GM19395 (cell line): ENCODE data around the gene ACAN.

Experiments
- ATAC-seq: cut with Tn5 transposase; IDR thresholded peaks from one replicate; pipeline ENCODE4 v1.9.1; 2021; ENCODE audit warnings: mild to moderate bottlenecking, moderate library complexity; ENCODE audit not compliant: unreplicated experiment

Gene ACAN

GRCh38 chr15:88803241-88803919, at the start of gene ACAN:
ACAN (plus strand) TSS chr15:88803436; CDS start chr15:88836207, 32,771 bp downstream.
- ATAC-seq = no peak

DNA sequence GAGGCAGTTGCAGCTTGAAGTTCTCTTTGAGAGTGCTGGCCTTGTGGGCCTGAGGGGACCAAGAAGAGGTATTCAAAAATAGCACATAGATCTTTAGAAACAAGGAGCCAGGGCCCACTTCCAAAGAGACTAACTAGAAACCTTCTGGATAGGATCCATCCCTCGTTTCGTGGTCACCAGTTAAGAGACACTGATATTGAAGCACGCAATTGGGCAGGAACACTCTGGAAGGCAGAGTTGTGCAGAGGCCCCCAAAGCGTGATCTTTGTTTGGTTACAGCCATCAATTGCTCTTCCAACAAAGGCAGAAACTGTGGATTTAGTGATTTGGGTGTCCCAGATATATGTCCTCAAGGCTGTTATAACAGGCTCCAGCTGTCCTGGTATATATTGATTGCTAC, 46.7 kb upstream of the ACAN start:
- ATAC-seq = no peak

- ATAC-seq = no peak
These were observed 46.3 kb upstream of the ACAN start for GRCh38 chr15:88756921-88757320.

GRCh38 chr15:88759872-88760271, 43.4 kb upstream of the ACAN start:
- ATAC-seq = no peak

DNA sequence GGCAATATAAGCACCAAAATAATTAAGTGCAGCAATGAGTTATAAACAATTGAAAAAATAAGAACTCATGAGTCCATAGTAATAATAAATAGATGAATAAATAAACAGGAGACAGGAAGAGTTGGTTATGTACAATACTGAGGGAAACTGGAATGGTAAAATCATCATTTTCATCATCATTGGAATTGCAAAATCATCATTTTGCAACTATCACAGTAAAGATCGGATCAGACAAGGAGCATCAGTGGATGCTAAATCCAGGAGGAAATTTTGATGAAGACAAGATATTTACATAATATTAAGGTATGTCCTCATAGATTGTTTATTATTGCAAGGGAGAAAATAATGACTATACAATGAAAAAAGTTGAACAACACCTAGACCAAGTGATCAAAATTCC, 38.8 kb upstream of the ACAN start:
- no peak for ATAC-seq

GRCh38 chr15:88765212-88765611, 38.0 kb upstream of the ACAN start:
- ATAC-seq = no peak

DNA sequence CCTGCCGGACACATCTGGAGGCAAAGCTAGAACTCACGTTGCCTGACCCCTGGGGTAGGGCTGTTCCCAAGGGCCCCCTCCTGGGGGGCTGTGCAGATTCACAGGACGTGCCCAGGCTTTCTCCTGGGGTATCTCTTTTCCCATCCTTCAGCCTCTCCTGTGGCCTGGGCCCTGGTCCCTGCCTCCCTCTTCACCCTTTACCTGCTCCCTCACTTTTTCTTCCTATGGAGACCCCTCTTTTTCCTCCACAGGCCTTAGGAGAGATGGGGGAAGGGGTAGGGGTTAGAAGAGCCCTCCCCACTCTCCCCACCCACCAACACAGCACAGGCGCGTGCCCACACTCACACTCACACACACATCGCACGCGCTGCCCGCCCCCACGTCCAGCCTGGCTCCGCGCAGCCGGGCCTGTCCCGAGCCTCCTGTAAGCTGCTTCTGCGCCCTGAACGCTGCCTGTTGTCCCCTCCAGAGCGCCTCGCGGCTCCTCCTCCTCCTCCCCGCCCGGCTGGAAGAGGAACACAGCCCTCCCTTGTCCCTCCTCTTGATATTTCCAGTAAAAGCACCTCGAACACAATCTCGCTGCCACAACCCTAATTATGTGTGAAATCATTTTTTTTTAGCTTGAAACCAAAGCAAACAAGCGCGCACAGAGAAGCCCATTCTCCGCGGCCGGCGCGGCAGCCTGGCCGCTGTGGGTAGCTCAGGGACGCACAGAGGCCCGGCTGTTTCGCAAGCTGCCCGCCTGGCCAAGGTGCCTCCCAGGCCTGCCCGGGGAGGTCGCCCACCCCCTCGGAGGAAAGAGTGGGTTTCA, 33.9 kb upstream of the ACAN start:
- no peak for ATAC-seq

DNA sequence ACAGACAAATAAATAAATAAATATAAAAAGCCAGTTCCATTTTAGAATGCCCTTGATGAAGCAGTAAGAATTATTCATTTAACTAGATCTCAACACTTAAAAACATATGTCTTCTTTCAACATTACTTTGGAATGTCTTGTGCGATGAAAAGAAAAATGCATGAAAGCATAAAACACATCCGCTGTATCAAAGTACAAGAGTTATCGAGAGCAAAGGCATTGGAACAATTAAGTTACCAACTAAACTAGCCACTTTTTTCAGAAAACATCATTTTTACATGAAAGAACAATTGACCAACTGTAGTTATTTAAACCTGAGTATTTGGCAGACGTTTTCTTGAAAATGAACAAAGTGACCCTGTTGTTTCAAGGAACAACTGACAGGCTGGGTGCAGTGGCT, 27.5 kb upstream of the ACAN start:
- ATAC-seq = no peak

DNA sequence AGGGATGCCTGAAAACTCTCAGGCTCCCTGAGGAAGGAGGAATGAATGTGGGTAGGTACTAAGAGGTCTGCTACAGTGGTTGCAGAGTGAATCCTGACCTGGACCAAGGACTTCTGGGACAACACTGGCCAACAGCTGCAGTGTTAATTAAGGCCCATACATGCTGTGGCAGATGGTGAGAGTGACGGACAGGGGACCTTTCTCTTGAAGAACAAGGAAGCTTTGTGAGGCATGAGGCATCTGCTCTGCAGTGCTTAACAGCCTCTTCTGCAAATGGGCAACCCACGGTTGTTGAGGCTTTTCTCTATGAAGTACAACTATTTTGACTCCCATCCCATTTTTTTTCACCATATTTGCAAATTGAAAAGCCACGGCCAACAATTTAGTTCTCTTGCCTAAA, 26.6 kb upstream of the ACAN start:
- no peak for ATAC-seq

DNA sequence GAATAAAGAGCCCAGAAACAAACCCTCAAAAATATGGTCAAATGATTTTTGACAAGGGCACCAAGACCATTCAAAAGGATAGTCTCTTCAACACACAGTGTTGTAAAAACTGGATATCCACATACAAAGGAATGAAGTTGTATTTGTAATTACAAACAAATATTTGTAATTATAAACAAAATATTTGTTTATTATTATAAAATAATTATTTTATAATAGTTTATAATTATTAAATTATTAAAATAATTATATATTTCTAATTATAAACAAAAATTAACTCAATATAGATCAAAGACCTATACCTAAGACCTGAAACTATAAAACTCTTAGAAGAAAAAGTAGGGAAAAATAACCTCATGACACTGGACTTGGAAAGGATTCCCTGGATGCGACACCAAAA, 23.3 kb upstream of the ACAN start:
- ATAC-seq = no peak

- ATAC-seq = no peak
These were observed 20.8 kb upstream of the ACAN start for GRCh38 chr15:88782465-88782864.

- ATAC-seq = no peak
These were observed 18.0 kb upstream of the ACAN start for GRCh38 chr15:88785217-88785616.

- no peak for ATAC-seq
These were observed 15.2 kb upstream of the ACAN start for GRCh38 chr15:88788036-88788435.

- ATAC-seq = no peak
These were observed 14.4 kb upstream of the ACAN start for GRCh38 chr15:88788816-88789215.

GRCh38 chr15:88790486-88790885, 12.8 kb upstream of the ACAN start:
- no peak for ATAC-seq

DNA sequence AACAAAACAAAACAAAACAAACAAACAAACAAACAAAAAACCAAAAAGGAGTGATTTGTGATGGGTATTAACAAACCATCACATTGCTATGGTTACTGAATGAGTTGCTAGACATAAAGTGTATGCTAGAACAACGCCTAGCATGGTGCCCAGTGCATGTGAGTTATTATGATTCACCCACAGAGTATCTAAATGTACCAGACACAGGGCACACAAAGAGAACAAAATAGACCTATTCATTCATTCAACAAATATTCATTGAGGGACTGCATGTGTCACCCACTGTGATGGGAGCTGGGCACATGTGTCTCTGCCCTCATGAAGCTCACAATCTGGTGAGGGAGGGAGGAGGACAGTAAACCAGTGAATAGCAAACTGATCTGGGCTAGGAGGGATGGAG, 11.6 kb upstream of the ACAN start:
- no peak for ATAC-seq

- no peak for ATAC-seq
These were observed 10.6 kb upstream of the ACAN start for GRCh38 chr15:88792342-88793282.

GRCh38 chr15:88794001-88794400, 9.2 kb upstream of the ACAN start:
- no peak for ATAC-seq

DNA sequence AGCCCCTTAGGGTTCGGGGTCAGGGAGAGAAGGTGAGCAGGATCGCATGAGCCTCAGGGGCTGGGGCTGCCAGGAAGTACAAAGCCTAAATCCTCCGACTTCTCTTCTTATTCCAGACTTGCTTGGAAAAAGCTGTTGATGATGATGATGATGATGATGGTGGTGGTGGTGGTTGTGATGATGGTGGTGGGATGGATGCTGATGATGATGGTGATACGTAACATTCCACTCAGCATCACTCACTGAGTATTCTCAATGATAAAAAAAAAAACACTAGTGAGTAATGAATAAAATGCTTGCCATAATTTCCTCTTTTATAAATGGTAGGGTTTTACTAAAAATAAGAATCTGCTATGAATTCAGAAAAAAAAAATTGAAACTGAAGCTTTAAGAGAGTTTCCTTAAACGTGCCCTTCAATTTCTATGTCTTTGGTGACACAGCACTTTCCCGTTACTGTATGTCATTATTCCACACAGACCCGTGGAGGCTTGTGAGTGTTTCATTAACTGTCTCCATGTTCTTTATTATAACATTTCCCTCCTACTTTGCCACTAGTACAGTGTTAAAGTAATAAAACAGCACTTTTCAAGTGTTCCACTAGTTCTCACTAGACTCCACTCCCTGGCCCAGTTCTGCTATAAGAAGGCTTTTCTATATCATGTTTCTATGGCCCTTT, 5.4 kb upstream of the ACAN start:
- no peak for ATAC-seq

DNA sequence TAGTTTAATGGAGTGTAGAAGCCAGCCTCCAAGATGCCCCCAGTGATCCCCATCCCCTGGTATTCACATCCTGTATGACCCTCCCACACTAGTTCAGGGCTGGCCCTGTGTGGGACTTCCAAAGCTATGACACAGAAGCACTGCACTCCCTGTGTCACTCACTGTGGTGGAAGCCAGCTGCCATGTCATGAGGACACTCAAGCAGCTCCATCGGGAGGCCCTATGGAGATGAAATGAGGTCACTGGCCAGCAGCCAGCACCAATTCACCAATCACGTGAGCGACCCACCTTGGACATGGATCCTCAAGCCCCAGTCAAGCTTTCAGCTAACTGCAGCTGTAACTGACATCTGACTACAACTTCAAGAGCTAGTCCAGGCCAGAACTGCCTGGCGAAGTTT, 3.9 kb upstream of the ACAN start:
- no peak for ATAC-seq

DNA sequence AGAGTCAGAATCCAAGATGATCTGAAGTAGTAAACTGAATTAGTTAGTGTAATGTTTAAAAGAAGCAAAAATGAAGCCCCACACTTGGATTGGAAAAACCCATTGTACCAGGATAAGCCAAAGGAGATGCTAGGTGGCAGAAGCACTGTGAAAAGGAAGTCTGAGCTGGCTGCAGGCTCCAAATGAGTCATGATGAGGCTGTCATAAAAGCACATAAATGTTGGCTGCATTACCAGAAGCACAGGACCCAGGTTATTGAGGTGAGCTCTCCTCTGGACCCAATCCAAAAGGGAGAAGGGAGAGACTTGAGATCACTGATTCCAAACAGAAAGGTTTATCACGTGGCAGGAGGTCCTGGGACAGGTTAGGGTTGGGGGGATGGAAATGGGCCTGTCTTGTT, 3.2 kb upstream of the ACAN start:
- no peak for ATAC-seq
